A549 (cell line): ENCODE data around the gene C19orf47. TPM values are rescaled to one million over a fixed set of nuclear protein-coding genes. Genes with fewer than 3 reads are reported as not detected.

Experiments
- ATAC-seq, 2 experiments: fragments of 200-7000 bp in 1 of 2; fragments of >200 bp in 1 of 2; cut with Nextera tagmentation in 1 of 2; cut with Tn5 transposase in 1 of 2; 3 replicates each; pipeline versions ENCODE4 v1.8.0 to v1.9.1; 2018 to 2020; ENCODE audit warnings: mild to moderate bottlenecking in 1 of 2, moderate library complexity in 1 of 2
- CTCF ChIA-PET: fragments of 300-600 bp; sonication (Branson Sonifier 250); formaldehyde crosslinking; extraction: SDS; loops from one replicate; lab custom pipeline; 2021; ENCODE audit warnings: antibody characterized with exemption, inconsistent platforms; lab: Yijun Ruan, JAX
- POLR2A ChIA-PET: fragments of 350-600 bp; formaldehyde crosslinking; extraction: SDS; loops from one replicate; lab custom pipeline; 2021; ENCODE audit warnings: antibody characterized with exemption, inconsistent platforms; lab: Yijun Ruan, JAX
- DNase-seq, 2 experiments: peaks; one replicate each; pipeline versions ENCODE4 v3.0.0 to v3.0.0-alpha.2; 2011 to 2016; ENCODE audit warnings: low read depth in 1 of 2, low spot score in 1 of 2
- FAIRE-seq: peaks from 2 replicates; lab custom pipeline; 2011; peaks lifted over from hg19 to GRCh38; lab: Jason Lieb, UNC
- H3K27ac ChIP-seq, 2 experiments: fragments of >200 bp; sonication (Bioruptor Twin); formaldehyde crosslinking; 3 replicates each; pipeline ENCODE4 v1.5.1; 2016 to 2017
- H3K4me1 ChIP-seq: fragments of >200 bp; sonication (Bioruptor Twin); formaldehyde crosslinking; 3 replicates; pipeline ENCODE4 v1.6.1; 2016
- H3K4me2 ChIP-seq: fragments of >200 bp; sonication (Bioruptor Twin); formaldehyde crosslinking; 3 replicates; pipeline ENCODE4 v1.6.1; 2016
- H3K4me3 ChIP-seq: fragments of >200 bp; sonication (Bioruptor Twin); formaldehyde crosslinking; 3 replicates; pipeline ENCODE4 v1.5.1; 2016
- H3K9me3 ChIP-seq: fragments of >200 bp; sonication (Bioruptor Twin); formaldehyde crosslinking; 3 replicates; pipeline ENCODE4 v1.6.1; 2016
- CBX2 ChIP-seq: fragments of 200-600 bp; sonication (generic); IDR thresholded peaks from 2 replicates; pipeline ENCODE4 v1.6.1; 2016; ENCODE audit warnings: low read depth, mild to moderate bottlenecking, borderline replicate concordance
- EHMT2 ChIP-seq: fragments of 200-600 bp; sonication (generic); IDR thresholded peaks from 2 replicates; pipeline ENCODE4 v1.6.1; 2016; ENCODE audit warnings: antibody characterized with exemption, low read depth, mild to moderate bottlenecking, moderate library complexity
- ESRRA ChIP-seq: fragments of 150-350 bp; IDR thresholded peaks from 2 replicates; pipeline ENCODE4 v1.6.1; 2014; ENCODE audit warnings: mild to moderate bottlenecking, low read length, borderline replicate concordance
- FOSL2 ChIP-seq, 2 experiments: fragments of 450-650 bp in 1 of 2; fragments of >200 bp in 1 of 2; sonication (Bioruptor Twin) in 1 of 2; formaldehyde crosslinking; IDR thresholded peaks; 2 replicates each; pipeline versions ENCODE4 v1.5.0 to v1.6.1; 2016 to 2020; ENCODE audit warnings: mild to moderate bottlenecking in 1 of 2, moderate library complexity in 1 of 2
- GATA3 ChIP-seq: IDR thresholded peaks from 2 replicates; pipeline ENCODE4 v1.6.1; 2012; ENCODE audit warnings: borderline replicate concordance
- HDAC2 ChIP-seq: fragments of 200-600 bp; sonication (generic); IDR thresholded peaks from 2 replicates; pipeline ENCODE4 v1.6.1; 2016
- HEYL ChIP-seq: fragments of 250-450 bp; sonication (Bioruptor Pico); IDR thresholded peaks from 2 replicates; pipeline ENCODE4 v1.8.0; 2021; ENCODE audit warnings: mild to moderate bottlenecking, moderate library complexity
- HOXB13 ChIP-seq: fragments of 250-450 bp; sonication (Bioruptor Pico); IDR thresholded peaks from 2 replicates; pipeline ENCODE4 v1.5.0; 2020; ENCODE audit warnings: low read depth, mild to moderate bottlenecking, moderate library complexity
- HOXB5 ChIP-seq: fragments of 250-450 bp; sonication (Bioruptor Pico); IDR thresholded peaks from 2 replicates; pipeline ENCODE4 v1.5.0; 2020; ENCODE audit warnings: mild to moderate bottlenecking, moderate library complexity
- MAZ ChIP-seq: fragments of 150-350 bp; IDR thresholded peaks from 2 replicates; pipeline ENCODE4 v1.6.1; 2014; ENCODE audit warnings: antibody characterized with exemption, low read depth, low read length, borderline replicate concordance
- MYC ChIP-seq: IDR thresholded peaks from 2 replicates; pipeline ENCODE4 v1.6.1; 2012; ENCODE audit warnings: mild to moderate bottlenecking, inconsistent platforms, low read length, improper control_type of control experiment, borderline replicate concordance
- NFE2L2 ChIP-seq: fragments of 150-350 bp; conservative IDR thresholded peaks from 2 replicates; pipeline ENCODE4 v1.6.1; 2014; ENCODE audit warnings: low read length
- NPAS2 ChIP-seq: fragments of 250-450 bp; sonication (Bioruptor Pico); IDR thresholded peaks from 2 replicates; pipeline ENCODE4 v1.8.0; 2022; ENCODE audit warnings: mild to moderate bottlenecking, moderate library complexity, borderline replicate concordance
- POLR2AphosphoS2 ChIP-seq: conservative IDR thresholded peaks from 2 replicates; pipeline ENCODE4 v1.6.1; 2012; ENCODE audit warnings: low read length, improper control_type of control experiment, inconsistent platforms
- RAD21 ChIP-seq, 2 experiments: fragments of >200 bp in 1 of 2; sonication (Bioruptor Twin) in 1 of 2; formaldehyde crosslinking in 1 of 2; IDR thresholded peaks in 1 of 2; conservative IDR thresholded peaks in 1 of 2; 2 replicates in 1 of 2; 3 replicates in 1 of 2; pipeline ENCODE4 v1.6.1; 2012 to 2018; ENCODE audit warnings: inconsistent platforms in 1 of 2
- RNF2 ChIP-seq: fragments of 200-600 bp; sonication (generic); IDR thresholded peaks from 2 replicates; pipeline ENCODE4 v1.6.1; 2016; ENCODE audit warnings: low read depth, mild to moderate bottlenecking, antibody characterized with exemption, moderate library complexity, borderline replicate concordance
- SMC3 ChIP-seq: fragments of >200 bp; sonication (Bioruptor Twin); formaldehyde crosslinking; IDR thresholded peaks from 3 replicates; pipeline ENCODE4 v1.6.1; 2018; ENCODE audit warnings: inconsistent platforms
- TFCP2L1 ChIP-seq: fragments of 250-450 bp; sonication (Bioruptor Pico); IDR thresholded peaks from 2 replicates; pipeline ENCODE4 v1.5.0; 2021; ENCODE audit warnings: mild to moderate bottlenecking
- ZNF302 ChIP-seq: fragments of 250-450 bp; sonication (Bioruptor Pico); IDR thresholded peaks from 2 replicates; pipeline ENCODE4 v1.9.0; 2021; ENCODE audit warnings: inconsistent platforms, mild to moderate bottlenecking, moderate library complexity
- WGBS: methylation state at CpG from one replicate; pipeline ENCODE4 v1.1.6; 2017; ENCODE audit errors: missing lambda C conversion rate; 5-methylcytosine and 5-hydroxymethylcytosine counted together
- polyA plus RNA-seq, 4 experiments: library from polyadenylated mRNA; depleted of rRNA in 3 of 4; stranded (reverse); fragments of >200 nt; fragmentation: RNase III in 1 of 4; extraction: RNeasy Plus Mini Kit Qiagen cat#74134 plus additional on column Dnase treatment in 1 of 4; gene quantifications; 2 replicates in 3 of 4; 3 replicates in 1 of 4; pipeline ENCODE4 v1.2.3, GENCODE V29; 2011 to 2017
- TF ChIP-seq, protein P1 (sequence below): fragments of 250-450 bp; sonication (Bioruptor Pico); IDR thresholded peaks from 2 replicates; pipeline ENCODE4 v1.5.0; 2021; ENCODE audit warnings: mild to moderate bottlenecking, moderate library complexity, borderline replicate concordance
- TF ChIP-seq, protein P2 (sequence below): fragments of >200 bp; sonication (Bioruptor Twin); formaldehyde crosslinking; IDR thresholded peaks from 3 replicates; pipeline ENCODE4 v1.5.1; 2016
- TF ChIP-seq, protein P3 (sequence below): fragments of 150-350 bp; IDR thresholded peaks from 2 replicates; pipeline ENCODE4 v1.6.1; 2014; ENCODE audit warnings: low read depth, mild to moderate bottlenecking, low read length
- TF ChIP-seq, protein P4 (sequence below): fragments of >200 bp; sonication (Bioruptor Twin); formaldehyde crosslinking; IDR thresholded peaks from 3 replicates; pipeline ENCODE4 v1.6.1; 2016

Gene C19orf47
- polyA plus RNA-seq, 2 of the 4 experiments (the other 2 are of a cell fraction), result 25.7 to 39.8 TPM

DNA sequence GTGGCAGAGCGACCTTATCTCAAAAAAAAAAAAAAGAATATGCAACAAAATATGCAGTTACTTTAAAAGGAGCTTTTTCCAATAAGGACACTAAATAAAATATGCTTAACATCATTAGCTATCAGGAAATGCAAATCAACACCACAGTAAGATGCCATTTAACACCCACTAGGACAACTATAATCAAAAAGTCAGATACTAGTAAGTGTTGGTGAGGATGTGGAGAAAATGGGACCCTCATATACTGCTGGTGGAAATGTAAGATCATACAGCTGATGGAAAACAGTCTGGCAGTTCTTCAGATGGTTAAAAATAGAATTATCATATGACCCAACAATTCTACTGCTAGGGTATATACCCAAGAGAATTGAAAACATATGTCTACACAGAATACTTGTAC, 38.5 kb downstream of the C19orf47 start:
- Histone ChIP-seq H3K27ac (no peak overlapping the region), H3K4me3 (no peak overlapping the region), H3K9me3 (no peaks in the 10 kb centered on the region), H3K4me2 (no peak overlapping the region), H3K4me1 (no peaks in the 10 kb centered on the region)
- ChIA-PET POLR2A (interaction anchor here (0.6 kb wide), 1 partner anchor 16 kb away, joined by 3 read pairs; no protein-coding TSS in a partner anchor), CTCF (interaction anchor here (0.6 to 8.7 kb wide), 8 partner anchors 9 to 935 kb away, joined by 3 to 142 read pairs (median 4); no protein-coding TSS in a partner anchor)
- ATAC-seq (no peak), FAIRE-seq (peak; percentile 54), DNase-seq (no peak)
- WGBS, result 79% methylated on average over 1 of the region's 1 CpG
- TF ChIP-seq, protein P1, sequence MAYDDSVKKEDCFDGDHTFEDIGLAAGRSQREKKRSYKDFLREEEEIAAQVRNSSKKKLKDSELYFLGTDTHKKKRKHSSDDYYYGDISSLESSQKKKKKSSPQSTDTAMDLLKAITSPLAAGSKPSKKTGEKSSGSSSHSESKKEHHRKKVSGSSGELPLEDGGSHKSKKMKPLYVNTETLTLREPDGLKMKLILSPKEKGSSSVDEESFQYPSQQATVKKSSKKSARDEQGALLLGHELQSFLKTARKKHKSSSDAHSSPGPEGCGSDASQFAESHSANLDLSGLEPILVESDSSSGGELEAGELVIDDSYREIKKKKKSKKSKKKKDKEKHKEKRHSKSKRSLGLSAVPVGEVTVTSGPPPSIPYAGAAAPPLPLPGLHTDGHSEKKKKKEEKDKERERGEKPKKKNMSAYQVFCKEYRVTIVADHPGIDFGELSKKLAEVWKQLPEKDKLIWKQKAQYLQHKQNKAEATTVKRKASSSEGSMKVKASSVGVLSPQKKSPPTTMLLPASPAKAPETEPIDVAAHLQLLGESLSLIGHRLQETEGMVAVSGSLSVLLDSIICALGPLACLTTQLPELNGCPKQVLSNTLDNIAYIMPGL (CRISPR knock-in tag), result no peak
- TF ChIP-seq EHMT2 (no peak), ESRRA (no peak), NPAS2 (CRISPR knock-in tag) (no peak), GATA3 (no peak)

DNA sequence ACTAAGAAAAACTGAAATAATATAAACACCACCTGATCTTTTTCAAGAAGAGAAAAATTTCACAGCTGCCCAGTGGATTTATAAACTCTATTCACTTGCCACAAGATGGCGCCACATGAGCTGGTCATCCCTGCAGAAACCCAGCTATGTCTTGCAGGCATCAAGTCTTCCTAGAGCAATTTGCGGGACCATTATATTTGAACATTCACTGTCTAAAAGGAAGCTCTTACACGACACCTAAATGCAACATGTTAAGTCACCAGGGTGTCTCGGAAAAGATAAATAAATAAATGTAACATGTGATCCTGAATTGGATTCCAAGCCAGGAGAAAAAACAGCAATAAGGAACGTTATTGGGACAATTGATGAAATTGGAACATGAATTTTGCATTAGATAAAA, 42.8 kb downstream of the C19orf47 start:
- Histone ChIP-seq H3K9me3 (no peaks in the 10 kb centered on the region), H3K4me3 (no peak overlapping the region), H3K4me1 (no peaks in the 10 kb centered on the region), H3K4me2 (no peak overlapping the region), H3K27ac (no peak overlapping the region)
- ChIA-PET CTCF (interaction anchor here (0.6 to 8.7 kb wide), 99 partner anchors 12 to 999 kb away, joined by 3 to 142 read pairs (median 4); partner anchors contain the start of genes AKT2, BLVRB, HIPK4 and PRX), POLR2A (interaction anchor here (0.6 to 1.9 kb wide), 7 partner anchors 43 to 148 kb away, joined by 3 to 11 read pairs (median 5); partner anchors contain the start of genes C19orf47 and SERTAD1)
- peak; percentile 94 to 96 for ATAC-seq
- 15% methylated on average over 5 of the region's 5 CpGs for WGBS
- peak; percentile 92 for TF ChIP-seq SMC3
- TF ChIP-seq, protein P2, sequence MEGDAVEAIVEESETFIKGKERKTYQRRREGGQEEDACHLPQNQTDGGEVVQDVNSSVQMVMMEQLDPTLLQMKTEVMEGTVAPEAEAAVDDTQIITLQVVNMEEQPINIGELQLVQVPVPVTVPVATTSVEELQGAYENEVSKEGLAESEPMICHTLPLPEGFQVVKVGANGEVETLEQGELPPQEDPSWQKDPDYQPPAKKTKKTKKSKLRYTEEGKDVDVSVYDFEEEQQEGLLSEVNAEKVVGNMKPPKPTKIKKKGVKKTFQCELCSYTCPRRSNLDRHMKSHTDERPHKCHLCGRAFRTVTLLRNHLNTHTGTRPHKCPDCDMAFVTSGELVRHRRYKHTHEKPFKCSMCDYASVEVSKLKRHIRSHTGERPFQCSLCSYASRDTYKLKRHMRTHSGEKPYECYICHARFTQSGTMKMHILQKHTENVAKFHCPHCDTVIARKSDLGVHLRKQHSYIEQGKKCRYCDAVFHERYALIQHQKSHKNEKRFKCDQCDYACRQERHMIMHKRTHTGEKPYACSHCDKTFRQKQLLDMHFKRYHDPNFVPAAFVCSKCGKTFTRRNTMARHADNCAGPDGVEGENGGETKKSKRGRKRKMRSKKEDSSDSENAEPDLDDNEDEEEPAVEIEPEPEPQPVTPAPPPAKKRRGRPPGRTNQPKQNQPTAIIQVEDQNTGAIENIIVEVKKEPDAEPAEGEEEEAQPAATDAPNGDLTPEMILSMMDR, result peak; percentile 100
- TF ChIP-seq RNF2, result no peak
- peak; percentile 95 to 98 for TF ChIP-seq RAD21 (conservative IDR thresholded peaks at IDR 0.05 in 1 of 2, IDR thresholded peaks at IDR 0.05 in 1 of 2)
- peak; percentile 98 for FAIRE-seq
- DNase-seq, result peak; percentile 96 to 99

DNA sequence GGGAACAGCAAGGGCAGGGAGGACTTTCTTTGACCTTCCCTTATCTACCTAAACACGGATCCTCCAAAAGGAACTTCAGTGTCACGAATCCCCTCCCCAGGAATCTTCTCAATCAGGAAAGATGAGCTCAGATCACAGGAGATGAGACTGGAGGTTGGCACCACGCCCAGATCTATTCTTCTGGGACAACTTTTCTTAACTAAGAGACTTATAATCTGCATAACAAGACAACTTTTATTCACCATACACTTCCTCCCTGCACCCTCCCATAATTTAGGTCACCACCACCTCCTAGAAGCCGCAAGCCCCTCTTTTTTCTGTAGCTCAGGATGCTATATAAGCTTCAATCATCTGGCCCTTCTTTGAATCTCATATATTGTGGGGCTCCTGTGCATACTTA, 43.9 kb downstream of the C19orf47 start:
- no peak overlapping the region for H3K27ac ChIP-seq
- WGBS, result 49% methylated on average over 4 of the region's 4 CpGs
- H3K4me3 ChIP-seq, result no peak overlapping the region
- TF ChIP-seq HOXB13 (CRISPR knock-in tag), result no peak
- no peak for TF ChIP-seq HOXB5
- TF ChIP-seq NFE2L2, result no peak
- no peak for TF ChIP-seq POLR2AphosphoS2
- no peak for TF ChIP-seq FOSL2 (IDR thresholded peaks at IDR 0.05)
- no peak for TF ChIP-seq FOSL2 (CRISPR knock-in tag; IDR thresholded peaks at IDR 0.05)
- TF ChIP-seq MYC, result no peak
- no peak for TF ChIP-seq HEYL
- TF ChIP-seq, protein P3, sequence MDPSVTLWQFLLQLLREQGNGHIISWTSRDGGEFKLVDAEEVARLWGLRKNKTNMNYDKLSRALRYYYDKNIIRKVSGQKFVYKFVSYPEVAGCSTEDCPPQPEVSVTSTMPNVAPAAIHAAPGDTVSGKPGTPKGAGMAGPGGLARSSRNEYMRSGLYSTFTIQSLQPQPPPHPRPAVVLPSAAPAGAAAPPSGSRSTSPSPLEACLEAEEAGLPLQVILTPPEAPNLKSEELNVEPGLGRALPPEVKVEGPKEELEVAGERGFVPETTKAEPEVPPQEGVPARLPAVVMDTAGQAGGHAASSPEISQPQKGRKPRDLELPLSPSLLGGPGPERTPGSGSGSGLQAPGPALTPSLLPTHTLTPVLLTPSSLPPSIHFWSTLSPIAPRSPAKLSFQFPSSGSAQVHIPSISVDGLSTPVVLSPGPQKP, result no peak
- no peak for TF ChIP-seq TFCP2L1 (CRISPR knock-in tag)
- no peak for TF ChIP-seq ZNF302 (CRISPR knock-in tag)
- TF ChIP-seq, protein P4, sequence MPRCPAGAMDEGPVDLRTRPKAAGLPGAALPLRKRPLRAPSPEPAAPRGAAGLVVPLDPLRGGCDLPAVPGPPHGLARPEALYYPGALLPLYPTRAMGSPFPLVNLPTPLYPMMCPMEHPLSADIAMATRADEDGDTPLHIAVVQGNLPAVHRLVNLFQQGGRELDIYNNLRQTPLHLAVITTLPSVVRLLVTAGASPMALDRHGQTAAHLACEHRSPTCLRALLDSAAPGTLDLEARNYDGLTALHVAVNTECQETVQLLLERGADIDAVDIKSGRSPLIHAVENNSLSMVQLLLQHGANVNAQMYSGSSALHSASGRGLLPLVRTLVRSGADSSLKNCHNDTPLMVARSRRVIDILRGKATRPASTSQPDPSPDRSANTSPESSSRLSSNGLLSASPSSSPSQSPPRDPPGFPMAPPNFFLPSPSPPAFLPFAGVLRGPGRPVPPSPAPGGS, result no peak
- no peak for TF ChIP-seq EHMT2
- no peak for TF ChIP-seq HDAC2
- no peak for TF ChIP-seq MAZ
- TF ChIP-seq CBX2, result no peak
- H3K4me2 ChIP-seq, result no peak overlapping the region
- H3K9me3 ChIP-seq, result no peaks in the 10 kb centered on the region
- POLR2A ChIA-PET, result interaction anchor here (1.5 to 1.9 kb wide), 2 partner anchors 99 to 139 kb away, joined by 5 to 9 read pairs; no protein-coding TSS in a partner anchor
- H3K4me1 ChIP-seq, result no peaks in the 10 kb centered on the region
- CTCF ChIA-PET, result interaction anchor here (0.6 to 8.7 kb wide), 44 partner anchors 10 to 530 kb away, joined by 3 to 142 read pairs (median 6); partner anchors contain the start of genes AKT2, BLVRB, PRX and SERTAD1
- ATAC-seq, result no peak
- FAIRE-seq, result no peak
- no peak for DNase-seq
